Fibroblast of lung (primary cell): Measurements from ENCODE around the gene PCDHGC3.

Source experiments
- EZH2 ChIP-seq: IDR thresholded peaks from 2 replicates; pipeline ENCODE4 v1.5.1; 2012; ENCODE audit warnings: low read length, control low read depth, mild to moderate bottlenecking; ENCODE audit errors: missing control alignments
- TF ChIP-seq, protein P1 (sequence below), 2 donors: IDR thresholded peaks in 1 of 2; conservative IDR thresholded peaks in 1 of 2; 1 replicate in 1 of 2; 2 replicates in 1 of 2; pipeline ENCODE4 v1.5.1; 2011 to 2012; ENCODE audit warnings: low read length in 2 of 2, control low read depth in 1 of 2, inconsistent platforms in 1 of 2, low read depth in 1 of 2, mild to moderate bottlenecking in 1 of 2

- TF ChIP-seq, protein P1, sequence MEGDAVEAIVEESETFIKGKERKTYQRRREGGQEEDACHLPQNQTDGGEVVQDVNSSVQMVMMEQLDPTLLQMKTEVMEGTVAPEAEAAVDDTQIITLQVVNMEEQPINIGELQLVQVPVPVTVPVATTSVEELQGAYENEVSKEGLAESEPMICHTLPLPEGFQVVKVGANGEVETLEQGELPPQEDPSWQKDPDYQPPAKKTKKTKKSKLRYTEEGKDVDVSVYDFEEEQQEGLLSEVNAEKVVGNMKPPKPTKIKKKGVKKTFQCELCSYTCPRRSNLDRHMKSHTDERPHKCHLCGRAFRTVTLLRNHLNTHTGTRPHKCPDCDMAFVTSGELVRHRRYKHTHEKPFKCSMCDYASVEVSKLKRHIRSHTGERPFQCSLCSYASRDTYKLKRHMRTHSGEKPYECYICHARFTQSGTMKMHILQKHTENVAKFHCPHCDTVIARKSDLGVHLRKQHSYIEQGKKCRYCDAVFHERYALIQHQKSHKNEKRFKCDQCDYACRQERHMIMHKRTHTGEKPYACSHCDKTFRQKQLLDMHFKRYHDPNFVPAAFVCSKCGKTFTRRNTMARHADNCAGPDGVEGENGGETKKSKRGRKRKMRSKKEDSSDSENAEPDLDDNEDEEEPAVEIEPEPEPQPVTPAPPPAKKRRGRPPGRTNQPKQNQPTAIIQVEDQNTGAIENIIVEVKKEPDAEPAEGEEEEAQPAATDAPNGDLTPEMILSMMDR (conservative IDR thresholded peaks at IDR 0.05 in 1 of 2, IDR thresholded peaks at IDR 0.05 in 1 of 2; ENCODE audit: low read depth in 1 of 2, low read length in 2 of 2): no peak
- TF ChIP-seq EZH2: no peak
Measured at GRCh38 chr5:141510160-141510559, 34.4 kb downstream of the PCDHGC3 start.
